ENCODE results near the gene RSPRY1.
"Not testable (repeated sequence)": the region's sequence is repeated elsewhere in the genome, so short reads cannot be mapped to it uniquely, and the experiment has no call there.

RSPRY1 gene

DNA sequence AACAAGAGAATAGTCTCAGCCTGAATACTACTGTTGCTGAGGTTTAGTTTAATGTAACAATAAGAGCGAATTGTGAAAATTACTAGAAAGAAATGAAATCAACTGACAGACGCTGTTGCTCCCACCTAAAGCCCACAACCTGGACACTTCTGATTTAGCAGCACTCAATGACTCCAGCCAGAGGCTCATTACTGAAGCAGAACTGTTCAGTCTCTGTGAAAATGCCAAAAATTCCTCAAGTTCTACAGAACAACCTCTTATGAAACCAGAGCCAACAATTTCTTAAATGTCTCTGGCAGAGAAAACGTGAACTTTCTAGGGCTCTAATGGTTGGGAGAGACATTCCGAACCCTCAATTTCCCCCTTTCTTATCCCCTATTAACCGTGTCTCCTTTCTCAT lies 10.2 kb upstream of the RSPRY1 start:
- no peaks in the 10 kb centered on the region for H3K9me3 ChIP-seq (ENCODE audit: control insufficient read depth, low read length)
- H3K36me3 ChIP-seq (ENCODE audit: control insufficient read depth, insufficient read depth, low read length, severe bottlenecking), result peaks cover 21% of the 10 kb centered on the region
- no peaks in the 10 kb centered on the region for H3K27me3 ChIP-seq (replicated peaks; ENCODE audit: control insufficient read depth, insufficient read depth, low read length)
- H3K4me3 ChIP-seq (ENCODE audit: low read length), result no peak overlapping the region
- DNase-seq (ENCODE audit: low read depth), result peak; percentile 86
- no peak overlapping the region for H3K9ac ChIP-seq (ENCODE audit: low read length)
- peaks cover 13% of the 10 kb centered on the region for H3K4me1 ChIP-seq (ENCODE audit: control insufficient read depth, insufficient read depth, low read length)

DNA sequence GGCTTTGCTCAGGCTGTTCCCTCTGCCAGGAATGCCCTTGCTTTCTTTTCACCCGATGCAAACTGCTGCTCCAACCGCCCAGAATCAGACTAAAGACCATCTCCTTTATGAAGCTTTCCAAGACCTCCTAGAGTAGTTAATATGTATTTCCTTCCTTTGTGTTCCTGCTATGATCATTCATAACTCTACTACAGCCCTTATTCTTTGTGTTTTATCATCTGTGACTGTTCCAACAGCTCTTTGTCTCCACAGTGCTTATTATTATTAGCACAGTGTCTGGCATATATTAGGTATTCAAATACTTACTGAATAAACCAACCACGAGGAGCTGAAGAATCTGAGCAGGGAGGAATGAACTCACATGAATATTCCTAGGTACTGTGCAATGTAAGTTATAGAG lies 7.9 kb upstream of the RSPRY1 start:
- Histone ChIP-seq H3K4me3 (ENCODE audit: low read length) (no peak overlapping the region), H3K36me3 (ENCODE audit: control insufficient read depth, insufficient read depth, low read length, severe bottlenecking) (no peaks in the 10 kb centered on the region)

DNA sequence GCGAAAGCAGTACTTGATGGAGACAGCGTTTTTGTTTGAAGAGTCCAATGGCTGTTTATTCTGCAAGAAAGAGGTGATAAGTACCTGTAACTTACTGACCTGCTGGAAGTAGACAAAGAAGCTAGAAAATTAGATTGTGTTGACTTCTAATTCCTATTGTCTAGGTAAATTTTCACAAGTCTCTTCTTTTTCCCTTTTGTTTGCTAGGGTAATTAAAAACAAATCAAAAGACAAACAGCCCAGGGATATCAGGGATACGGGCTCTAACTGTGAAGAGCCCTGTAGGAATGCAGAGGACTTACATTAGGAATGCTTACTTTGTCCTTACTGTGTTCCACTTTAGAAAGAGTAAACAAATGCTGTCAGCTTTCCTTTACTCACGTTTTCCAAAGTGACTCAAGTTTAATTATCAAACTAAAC lies 7.3 kb upstream of the RSPRY1 start:
- H3K4me1 ChIP-seq (ENCODE audit: control insufficient read depth, insufficient read depth, low read length), result peaks cover 13% of the 10 kb centered on the region
- H3K9ac ChIP-seq (ENCODE audit: low read length), result no peak overlapping the region
- no peaks in the 10 kb centered on the region for H3K9me3 ChIP-seq (ENCODE audit: control insufficient read depth, low read length)
- H3K4me3 ChIP-seq (ENCODE audit: low read length), result no peak overlapping the region
- no peaks in the 10 kb centered on the region for H3K36me3 ChIP-seq (ENCODE audit: control insufficient read depth, insufficient read depth, low read length, severe bottlenecking)
- H3K27me3 ChIP-seq (replicated peaks; ENCODE audit: control insufficient read depth, insufficient read depth, low read length), result no peaks in the 10 kb centered on the region
- DNase-seq (ENCODE audit: low read depth), result peak; percentile 57

More for the DNA sequence above, 7.9 kb upstream of the RSPRY1 start:
- Histone ChIP-seq H3K27me3 (replicated peaks; ENCODE audit: control insufficient read depth, insufficient read depth, low read length) (no peaks in the 10 kb centered on the region), H3K9ac (ENCODE audit: low read length) (no peak overlapping the region), H3K4me1 (ENCODE audit: control insufficient read depth, insufficient read depth, low read length) (peaks cover 13% of the 10 kb centered on the region), H3K9me3 (ENCODE audit: control insufficient read depth, low read length) (no peaks in the 10 kb centered on the region)
- no peak for DNase-seq (ENCODE audit: low read depth)

DNA sequence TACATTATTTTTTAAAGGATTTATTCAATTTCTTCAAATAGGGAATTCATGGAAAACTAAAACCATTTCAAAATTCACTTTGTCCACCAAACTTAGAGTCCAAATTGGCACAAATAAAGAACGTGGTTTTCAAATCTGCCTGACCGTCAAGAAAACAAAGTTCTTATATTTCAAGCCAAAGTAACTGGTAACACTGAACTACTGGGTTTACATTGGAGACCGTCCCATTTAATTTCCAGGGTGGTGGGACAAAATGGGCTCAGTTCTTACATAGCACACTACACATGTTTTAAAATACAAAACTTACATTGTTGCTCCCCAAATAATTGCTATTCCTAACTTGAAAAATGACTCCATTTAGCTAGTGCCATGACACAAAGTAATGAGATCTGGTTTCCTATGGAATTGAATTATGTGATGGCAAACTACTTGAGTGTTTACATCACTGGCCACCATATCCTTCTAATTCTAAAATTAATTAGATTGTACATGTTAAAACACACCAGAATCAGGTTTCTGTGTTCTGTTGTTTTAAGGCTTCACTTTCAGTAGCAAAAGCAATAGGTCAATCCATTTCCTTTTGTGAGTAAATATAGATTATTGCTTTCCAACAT lies 6.8 kb upstream of the RSPRY1 start:
- H3K36me3 ChIP-seq (ENCODE audit: control insufficient read depth, insufficient read depth, low read length, severe bottlenecking), result no peaks in the 10 kb centered on the region
- peaks cover 14% of the 10 kb centered on the region for H3K4me1 ChIP-seq (ENCODE audit: control insufficient read depth, insufficient read depth, low read length)
- no peaks in the 10 kb centered on the region for H3K9me3 ChIP-seq (ENCODE audit: control insufficient read depth, low read length)
- no peak overlapping the region for H3K4me3 ChIP-seq (ENCODE audit: low read length)
- no peak overlapping the region for H3K9ac ChIP-seq (ENCODE audit: low read length)
- no peak for DNase-seq (ENCODE audit: low read depth)
- H3K27me3 ChIP-seq (replicated peaks; ENCODE audit: control insufficient read depth, insufficient read depth, low read length), result no peaks in the 10 kb centered on the region

DNA sequence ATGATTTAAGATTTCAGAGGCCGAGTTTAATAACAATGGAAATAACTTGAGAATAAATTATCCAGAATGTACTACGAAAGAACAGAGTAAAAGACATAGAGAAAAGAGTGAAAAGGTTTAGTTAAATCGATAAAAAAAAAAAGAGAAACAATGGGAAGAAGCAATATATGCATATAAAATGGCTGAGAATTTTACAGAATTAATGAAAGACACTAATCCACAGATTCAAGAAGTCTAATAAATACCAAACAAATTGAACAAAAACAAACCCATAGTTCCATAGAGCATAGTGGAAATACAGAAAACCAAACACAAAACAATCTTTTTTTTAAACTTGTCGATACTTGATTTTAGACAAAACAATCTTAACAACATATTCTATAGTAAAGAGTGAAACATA lies 2.0 kb upstream of the RSPRY1 start:
- Histone ChIP-seq H3K27me3 (replicated peaks; ENCODE audit: control insufficient read depth, insufficient read depth, low read length) (no peaks in the 10 kb centered on the region), H3K4me3 (ENCODE audit: low read length) (peak overlapping the region; percentile 99), H3K9me3 (ENCODE audit: control insufficient read depth, low read length) (no peaks in the 10 kb centered on the region)

DNA sequence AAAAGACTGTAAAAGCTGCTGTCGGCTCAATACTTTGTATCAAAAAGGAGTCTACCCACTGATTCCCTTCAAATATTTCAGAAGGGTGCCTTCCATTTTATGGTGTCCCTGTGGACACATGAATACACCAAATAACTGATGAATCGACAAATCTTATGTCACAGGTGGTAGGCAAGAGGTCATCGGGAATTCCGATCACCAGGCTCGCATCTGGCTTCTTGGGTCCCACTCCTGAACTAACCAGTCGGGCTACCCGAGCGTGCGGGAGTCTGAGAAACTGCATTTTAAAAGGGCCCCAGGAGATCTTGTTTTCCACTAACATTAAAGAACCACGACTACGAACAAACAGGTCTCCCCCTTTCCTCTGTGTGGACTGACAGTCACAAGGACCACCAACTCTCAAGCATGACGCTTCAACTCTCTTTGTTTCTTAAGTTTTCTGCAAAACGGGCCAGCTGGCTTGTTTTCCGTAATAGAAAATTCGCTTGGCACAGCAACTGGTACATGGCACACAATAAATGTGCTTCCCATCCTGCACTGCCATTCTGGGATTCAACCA lies 1.2 kb upstream of the RSPRY1 start:
- peak overlapping the region; percentile 99 for H3K4me3 ChIP-seq (ENCODE audit: low read length)
- H3K4me1 ChIP-seq (ENCODE audit: control insufficient read depth, insufficient read depth, low read length), result peaks cover 24% of the 10 kb centered on the region
- no peaks in the 10 kb centered on the region for H3K9me3 ChIP-seq (ENCODE audit: control insufficient read depth, low read length)
- H3K36me3 ChIP-seq (ENCODE audit: control insufficient read depth, insufficient read depth, low read length, severe bottlenecking), result no peaks in the 10 kb centered on the region
- DNase-seq (ENCODE audit: low read depth), result no peak
- no peaks in the 10 kb centered on the region for H3K27me3 ChIP-seq (replicated peaks; ENCODE audit: control insufficient read depth, insufficient read depth, low read length)
- H3K9ac ChIP-seq (ENCODE audit: low read length), result peak overlapping the region; percentile 96

More for the DNA sequence above, 2.0 kb upstream of the RSPRY1 start:
- DNase-seq (ENCODE audit: low read depth), result no peak
- no peak overlapping the region for H3K9ac ChIP-seq (ENCODE audit: low read length)
- peaks cover 22% of the 10 kb centered on the region for H3K4me1 ChIP-seq (ENCODE audit: control insufficient read depth, insufficient read depth, low read length)
- no peaks in the 10 kb centered on the region for H3K36me3 ChIP-seq (ENCODE audit: control insufficient read depth, insufficient read depth, low read length, severe bottlenecking)

DNA sequence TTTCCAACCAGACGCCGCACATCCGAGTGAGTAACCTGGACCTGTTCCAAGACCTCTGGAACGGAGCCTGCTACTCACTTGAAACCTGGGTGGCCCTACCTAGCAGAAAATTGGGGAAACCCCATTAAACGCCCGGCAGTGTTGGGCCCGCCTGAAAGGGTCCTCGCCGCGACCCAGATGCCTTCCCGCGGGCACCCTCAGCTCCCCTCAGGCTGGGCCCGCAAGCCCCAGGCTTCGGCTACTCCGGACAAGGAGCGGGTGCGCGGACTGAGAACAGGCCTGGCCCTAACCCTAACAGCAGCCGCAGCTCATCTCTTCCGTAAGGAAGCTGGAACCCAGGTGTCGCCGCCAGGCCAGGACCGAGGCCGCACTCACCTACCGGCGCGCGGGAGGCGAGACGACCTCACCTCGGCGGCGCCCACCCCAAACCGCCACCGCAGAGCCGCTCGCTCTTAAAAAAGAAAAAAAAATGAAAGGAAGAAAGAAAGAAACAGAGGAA lies 634 bp upstream of the RSPRY1 start:
- H3K27me3 ChIP-seq (replicated peaks; ENCODE audit: control insufficient read depth, insufficient read depth, low read length), result no peaks in the 10 kb centered on the region
- DNase-seq (ENCODE audit: low read depth), result peak; percentile 75

DNA sequence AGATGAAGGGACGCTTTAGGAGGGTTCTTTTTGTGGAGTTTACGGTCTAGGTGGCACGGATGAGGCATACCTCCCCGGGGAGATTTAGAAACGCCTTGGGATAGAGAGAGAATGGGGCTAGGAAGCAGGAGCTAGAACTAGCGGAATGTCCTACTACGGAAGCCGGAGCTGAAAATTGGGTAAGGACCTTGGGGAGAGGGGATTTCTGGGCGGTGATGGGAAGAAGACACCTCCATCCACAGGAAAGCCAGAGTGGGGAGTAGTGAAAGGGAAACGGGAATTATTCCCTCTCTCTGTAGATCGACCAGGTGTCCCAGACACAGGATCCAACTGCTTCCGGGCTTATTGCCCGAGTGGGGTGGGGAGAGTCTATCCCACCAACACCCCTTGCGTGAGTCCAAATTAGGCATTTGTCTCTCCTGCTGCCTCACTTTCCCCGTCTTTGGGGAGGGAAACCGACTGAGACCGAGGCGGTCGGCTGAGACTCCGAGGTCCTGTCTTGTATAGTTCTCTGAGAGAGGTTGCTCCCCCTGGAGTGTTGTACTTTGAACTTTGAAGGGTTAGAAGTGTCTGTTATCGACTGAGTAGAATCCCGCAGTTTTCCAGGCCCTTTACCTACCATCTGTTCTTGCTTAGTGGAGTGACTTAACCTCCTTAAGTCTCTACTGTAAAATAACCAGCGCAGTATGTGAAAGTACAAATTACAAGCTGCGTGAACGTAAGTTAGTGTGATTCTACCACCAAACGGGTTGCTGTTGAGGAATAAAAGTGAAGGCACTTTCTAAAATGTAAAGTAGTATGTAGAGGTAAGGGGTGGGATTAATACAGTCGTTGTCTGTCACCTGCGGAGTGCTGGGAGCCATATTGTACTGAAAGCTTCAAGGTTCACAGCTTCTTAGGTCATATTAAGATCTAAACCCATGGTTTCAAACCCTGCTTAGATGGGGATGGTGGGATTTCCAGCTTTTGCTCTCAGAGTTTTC lies 1.0 kb downstream of the RSPRY1 start:
- Histone ChIP-seq H3K4me1 (ENCODE audit: control insufficient read depth, insufficient read depth, low read length) (peaks cover 45% of the 10 kb centered on the region), H3K9me3 (ENCODE audit: control insufficient read depth, low read length) (no peaks in the 10 kb centered on the region), H3K9ac (ENCODE audit: low read length) (peak overlapping the region; percentile 98), H3K27me3 (replicated peaks; ENCODE audit: control insufficient read depth, insufficient read depth, low read length) (no peaks in the 10 kb centered on the region), H3K36me3 (ENCODE audit: control insufficient read depth, insufficient read depth, low read length, severe bottlenecking) (no peaks in the 10 kb centered on the region), H3K4me3 (ENCODE audit: low read length) (peak overlapping the region; percentile 99)
- DNase-seq (ENCODE audit: low read depth), result peak; percentile 64

More for the DNA sequence above, 634 bp upstream of the RSPRY1 start:
- Histone ChIP-seq H3K9me3 (ENCODE audit: control insufficient read depth, low read length) (no peaks in the 10 kb centered on the region), H3K4me3 (ENCODE audit: low read length) (peak overlapping the region; percentile 99), H3K36me3 (ENCODE audit: control insufficient read depth, insufficient read depth, low read length, severe bottlenecking) (no peaks in the 10 kb centered on the region), H3K9ac (ENCODE audit: low read length) (peak overlapping the region; percentile 96), H3K4me1 (ENCODE audit: control insufficient read depth, insufficient read depth, low read length) (peaks cover 29% of the 10 kb centered on the region)

DNA sequence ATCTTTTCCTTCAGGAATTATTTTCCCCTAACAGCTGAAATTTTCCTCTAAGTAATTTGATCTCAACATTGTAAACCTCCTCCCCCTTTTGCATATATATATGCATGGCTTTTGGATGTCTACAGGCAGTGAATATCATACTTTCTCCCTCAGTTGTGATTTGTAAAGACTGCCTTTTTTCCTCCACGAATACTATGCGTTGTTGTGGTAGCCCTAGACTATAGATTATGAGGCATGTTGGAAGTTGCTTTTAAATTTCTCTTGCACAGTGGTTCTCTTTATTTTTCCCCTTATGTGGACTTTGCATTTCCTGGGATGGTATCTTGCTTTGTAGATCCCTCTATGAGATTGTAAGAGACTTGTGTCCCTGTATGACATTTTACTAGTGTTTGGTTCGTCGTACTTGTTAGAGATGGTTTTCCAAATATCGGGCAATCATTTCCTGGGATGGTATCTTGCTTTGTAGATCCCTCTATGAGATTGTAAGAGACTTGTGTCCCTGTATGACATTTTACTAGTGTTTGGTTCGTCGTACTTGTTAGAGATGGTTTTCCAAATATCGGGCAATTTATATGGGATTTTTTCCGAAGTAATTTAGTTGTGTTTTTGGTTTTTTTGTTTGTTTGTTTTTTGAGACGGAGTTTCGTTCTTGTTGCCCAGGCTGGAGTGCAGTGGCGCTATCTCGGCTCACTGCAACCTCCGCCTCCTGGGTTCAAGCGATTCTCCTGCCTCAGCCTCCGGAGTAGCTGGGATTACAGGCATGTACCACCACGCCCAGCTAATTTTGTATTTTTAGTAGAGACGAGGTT lies 2.0 kb downstream of the RSPRY1 start:
- DNase-seq (ENCODE audit: low read depth), result peak; percentile 34
- not testable (repeated sequence) for H3K27me3 ChIP-seq (replicated peaks; ENCODE audit: control insufficient read depth, insufficient read depth, low read length); H3K36me3 ChIP-seq (ENCODE audit: control insufficient read depth, insufficient read depth, low read length, severe bottlenecking); H3K9me3 ChIP-seq (ENCODE audit: control insufficient read depth, low read length)
- peaks cover 54% of the 10 kb centered on the region for H3K4me1 ChIP-seq (ENCODE audit: control insufficient read depth, insufficient read depth, low read length)
- H3K9ac ChIP-seq (ENCODE audit: low read length), result peak overlapping the region; percentile 98
- H3K4me3 ChIP-seq (ENCODE audit: low read length), result peak overlapping the region; percentile 99

DNA sequence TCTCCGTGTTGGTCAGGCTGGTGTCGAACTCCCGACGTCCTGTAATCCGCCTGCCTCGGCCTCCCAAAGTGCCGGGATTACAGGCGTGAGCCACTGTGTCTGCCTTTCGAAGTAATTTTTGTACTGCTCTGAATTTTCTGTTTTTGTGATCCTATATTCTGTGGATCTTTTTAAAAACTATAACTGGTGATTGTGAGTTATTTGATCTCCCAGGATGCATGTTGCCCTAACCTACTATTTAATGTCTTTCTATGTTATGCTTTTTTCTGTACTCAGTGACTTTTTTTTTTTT lies 2.5 kb downstream of the RSPRY1 start:
- H3K4me3 ChIP-seq (ENCODE audit: low read length), result no peak overlapping the region
- H3K27me3 ChIP-seq (replicated peaks; ENCODE audit: control insufficient read depth, insufficient read depth, low read length), result no peaks in the 10 kb centered on the region
- no peaks in the 10 kb centered on the region for H3K9me3 ChIP-seq (ENCODE audit: control insufficient read depth, low read length)
- H3K4me1 ChIP-seq (ENCODE audit: control insufficient read depth, insufficient read depth, low read length), result peaks cover 60% of the 10 kb centered on the region
- H3K36me3 ChIP-seq (ENCODE audit: control insufficient read depth, insufficient read depth, low read length, severe bottlenecking), result no peaks in the 10 kb centered on the region
- no peak overlapping the region for H3K9ac ChIP-seq (ENCODE audit: low read length)
- DNase-seq (ENCODE audit: low read depth), result no peak

All from adipocyte (in vitro differentiated cells).